Karpas-422 (cell line): ENCODE measurements around the gene CCSER2. TPM values are rescaled to one million over a fixed set of nuclear protein-coding genes. Genes with fewer than 3 reads are reported as not detected.

Experiments used
- DNase-seq: peaks from one replicate; pipeline ENCODE4 v3.0.0-alpha.2; 2015
- H2AFZ ChIP-seq: fragments of 200-600 bp; sonication (generic); 2 replicates; pipeline ENCODE4 v1.6.1; 2014; ENCODE audit warnings: antibody characterized with exemption, low read length, mixed read lengths
- H3K27ac ChIP-seq: fragments of 200-600 bp; sonication (generic); 2 replicates; pipeline ENCODE4 v1.5.1; 2014; ENCODE audit warnings: mild to moderate bottlenecking, low read length, moderate library complexity
- H3K27me3 ChIP-seq: fragments of 200-600 bp; sonication (generic); 2 replicates; pipeline ENCODE4 v1.6.1; 2014; ENCODE audit warnings: low read length, mixed read lengths
- H3K36me3 ChIP-seq: fragments of 200-600 bp; sonication (generic); 2 replicates; pipeline ENCODE4 v1.6.1; 2014; ENCODE audit warnings: low read length, mixed read lengths; ENCODE audit not compliant: insufficient read depth
- H3K4me1 ChIP-seq: fragments of 200-600 bp; sonication (generic); 2 replicates; pipeline ENCODE4 v1.6.1; 2014; ENCODE audit warnings: mild to moderate bottlenecking, low read length, mixed read lengths
- H3K4me2 ChIP-seq: fragments of 200-600 bp; sonication (generic); 2 replicates; pipeline ENCODE4 v1.6.1; 2014; ENCODE audit warnings: low read length, low read depth, mild to moderate bottlenecking; ENCODE audit not compliant: poor library complexity, severe bottlenecking
- H3K4me3 ChIP-seq: fragments of 200-600 bp; sonication (generic); 2 replicates; pipeline ENCODE4 v1.5.1; 2014; ENCODE audit warnings: mild to moderate bottlenecking, antibody characterized with exemption, low read length, mixed read lengths
- H3K79me2 ChIP-seq: fragments of 200-600 bp; sonication (generic); 2 replicates; pipeline ENCODE4 v1.6.1; 2014; ENCODE audit warnings: mild to moderate bottlenecking, low read length, mixed read lengths
- H3K9ac ChIP-seq: fragments of 200-600 bp; sonication (generic); 2 replicates; pipeline ENCODE4 v1.6.0; 2014; ENCODE audit warnings: low read length
- H3K9me2 ChIP-seq: fragments of 200-600 bp; sonication (generic), shearing (Covaris generic); replicated peaks from 2 replicates; pipeline ENCODE4 v1.6.0; 2014; ENCODE audit warnings: mild to moderate bottlenecking, low read length, moderate library complexity; ENCODE audit not compliant: insufficient read depth
- H3K9me3 ChIP-seq: fragments of 300-700, 200-600 bp; sonication (generic); 2 replicates; pipeline ENCODE4 v1.6.1; 2014; ENCODE audit warnings: low read length, mixed read lengths
- H4K20me1 ChIP-seq: fragments of 200-600 bp; sonication (generic); 2 replicates; pipeline ENCODE4 v1.6.1; 2014; ENCODE audit warnings: mild to moderate bottlenecking, antibody characterized with exemption, low read length, low read depth; ENCODE audit not compliant: insufficient read depth
- total RNA-seq: library from RNA; depleted of rRNA; stranded (reverse); fragments of >200 nt; shearing (Covaris generic); gene quantifications from 2 replicates; pipeline ENCODE4 v1.2.3, GENCODE V29; 2014; ENCODE audit warnings: low replicate concordance

The CCSER2 gene
- total RNA-seq, 1 experiment from 2014 or later: 12.4 TPM

DNA sequence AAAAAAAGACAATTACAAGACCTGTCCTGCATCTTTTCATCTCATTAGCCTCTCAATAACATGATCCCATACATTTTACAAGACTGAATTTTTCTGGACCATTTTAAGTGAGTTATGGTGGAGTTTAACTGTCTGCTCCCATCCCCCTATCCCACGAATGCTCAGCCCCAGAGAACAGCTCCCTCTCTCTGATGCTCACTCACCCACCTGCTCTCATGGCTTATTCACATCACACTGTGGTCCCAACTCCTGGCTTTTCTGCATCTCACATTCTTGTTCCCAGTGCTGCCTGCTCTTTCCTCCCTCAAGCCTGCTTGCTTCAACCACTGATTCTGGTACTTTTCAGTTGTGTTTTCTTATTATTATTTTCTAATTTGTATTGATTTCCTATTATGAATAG is 20.4 kb upstream of the CCSER2 start:
- H4K20me1 ChIP-seq: no peaks in the 10 kb centered on the region

DNA sequence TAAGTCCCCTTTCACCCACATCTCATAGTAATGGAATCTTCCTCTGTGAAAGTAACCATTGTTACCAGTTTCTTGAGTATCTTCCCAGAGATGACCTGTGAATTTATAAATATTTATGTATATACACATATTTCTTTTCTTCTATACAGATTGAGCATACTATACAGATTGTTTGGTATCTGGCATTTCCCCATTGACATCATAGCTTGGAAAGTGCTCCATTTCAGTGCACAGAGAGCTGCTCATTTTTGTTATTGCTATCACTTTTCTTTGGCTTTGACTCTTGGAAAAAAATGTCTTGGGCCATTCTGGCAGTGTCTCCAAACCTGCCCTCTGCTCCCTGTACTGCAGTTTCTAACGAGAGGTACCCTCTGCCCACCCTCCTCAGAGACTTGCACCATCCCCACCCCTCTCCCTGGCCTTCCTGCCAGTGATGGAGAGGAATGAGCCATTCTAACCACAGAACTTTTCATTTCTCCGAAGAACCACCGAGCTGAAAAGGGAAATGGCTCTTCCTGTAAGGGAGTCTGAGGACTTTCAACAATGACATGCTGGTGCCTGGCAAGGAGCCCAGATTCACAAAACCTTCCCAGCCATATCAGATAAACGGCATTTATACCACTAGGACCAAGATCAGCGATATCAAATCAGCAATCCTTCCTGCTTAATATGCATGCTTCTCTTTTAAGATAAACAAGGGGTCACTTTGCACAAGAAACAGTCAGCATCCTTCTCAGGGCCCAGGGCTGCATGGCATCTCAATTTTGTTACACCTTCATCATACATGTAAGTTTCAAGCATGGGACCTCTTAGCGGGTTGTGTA is 19.7 kb upstream of the CCSER2 start:
- Histone ChIP-seq H3K9me3 (no peaks in the 10 kb centered on the region), H3K27ac (no peak overlapping the region), H3K4me3 (no peak overlapping the region), H4K20me1 (no peaks in the 10 kb centered on the region), H3K9me2 (no peaks in the 10 kb centered on the region), H3K36me3 (no peaks in the 10 kb centered on the region), H3K27me3 (no peaks in the 10 kb centered on the region), H3K4me2 (no peak overlapping the region), H3K4me1 (no peaks in the 10 kb centered on the region), H3K9ac (no peak overlapping the region), H2AFZ (no peak overlapping the region), H3K79me2 (no peaks in the 10 kb centered on the region)
- DNase-seq: no peak

More for the DNA sequence above, 20.4 kb upstream of the CCSER2 start:
- H3K4me1 ChIP-seq: no peaks in the 10 kb centered on the region
- H3K36me3 ChIP-seq: no peaks in the 10 kb centered on the region
- no peak overlapping the region for H2AFZ ChIP-seq
- H3K9me3 ChIP-seq: no peaks in the 10 kb centered on the region
- DNase-seq: no peak
- no peaks in the 10 kb centered on the region for H3K9me2 ChIP-seq
- no peaks in the 10 kb centered on the region for H3K79me2 ChIP-seq
- no peak overlapping the region for H3K4me3 ChIP-seq
- no peaks in the 10 kb centered on the region for H3K27me3 ChIP-seq
- H3K27ac ChIP-seq: no peak overlapping the region
- H3K4me2 ChIP-seq: no peak overlapping the region
- no peak overlapping the region for H3K9ac ChIP-seq

DNA sequence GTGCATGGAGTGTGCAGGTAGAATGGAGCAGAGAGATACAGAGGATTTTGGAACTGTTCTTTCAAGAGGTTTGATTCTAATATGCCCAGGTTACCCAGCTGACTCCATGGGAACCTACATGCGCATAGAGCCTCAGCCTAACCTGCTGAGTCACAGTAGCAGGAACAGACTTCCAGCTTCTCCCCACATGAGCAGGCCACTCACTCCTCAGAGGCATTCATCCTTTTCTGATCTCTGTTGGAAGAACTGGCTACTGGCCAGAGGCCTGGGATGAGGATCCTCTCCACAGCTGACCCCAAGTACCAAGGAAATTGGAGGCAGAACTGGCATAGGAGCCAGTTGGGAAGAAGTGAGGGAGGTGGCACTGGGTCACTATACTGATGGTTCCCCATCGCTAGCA is 17.9 kb upstream of the CCSER2 start:
- Histone ChIP-seq H3K9ac (no peak overlapping the region), H3K36me3 (no peaks in the 10 kb centered on the region), H3K9me2 (no peaks in the 10 kb centered on the region), H3K4me3 (no peak overlapping the region), H3K4me1 (no peaks in the 10 kb centered on the region), H3K9me3 (no peaks in the 10 kb centered on the region), H3K27ac (no peak overlapping the region), H3K4me2 (no peak overlapping the region), H4K20me1 (no peaks in the 10 kb centered on the region), H2AFZ (no peak overlapping the region), H3K27me3 (no peaks in the 10 kb centered on the region), H3K79me2 (no peaks in the 10 kb centered on the region)
- DNase-seq: no peak

DNA sequence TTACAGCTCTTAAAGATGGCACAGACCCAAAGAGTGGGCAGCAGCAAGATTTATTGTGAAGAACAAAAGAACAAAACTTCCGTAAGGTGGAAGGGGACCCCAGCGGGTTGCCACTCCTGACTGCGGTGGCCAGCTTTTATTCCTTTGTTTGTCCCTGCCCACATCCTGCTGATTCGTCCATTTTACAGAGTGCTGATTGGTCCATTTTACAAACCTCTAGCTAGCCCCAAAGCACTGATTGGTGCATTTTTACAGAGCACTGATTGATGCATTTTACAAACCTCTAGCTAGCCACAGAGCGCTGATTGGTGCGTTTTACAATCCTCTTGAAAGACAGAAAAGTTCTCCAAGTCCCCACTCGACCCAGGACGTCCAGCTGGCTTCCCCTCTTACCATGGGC is 16.8 kb upstream of the CCSER2 start:
- no peaks in the 10 kb centered on the region for H3K9me2 ChIP-seq
- H3K27ac ChIP-seq: no peak overlapping the region
- DNase-seq: no peak

DNA sequence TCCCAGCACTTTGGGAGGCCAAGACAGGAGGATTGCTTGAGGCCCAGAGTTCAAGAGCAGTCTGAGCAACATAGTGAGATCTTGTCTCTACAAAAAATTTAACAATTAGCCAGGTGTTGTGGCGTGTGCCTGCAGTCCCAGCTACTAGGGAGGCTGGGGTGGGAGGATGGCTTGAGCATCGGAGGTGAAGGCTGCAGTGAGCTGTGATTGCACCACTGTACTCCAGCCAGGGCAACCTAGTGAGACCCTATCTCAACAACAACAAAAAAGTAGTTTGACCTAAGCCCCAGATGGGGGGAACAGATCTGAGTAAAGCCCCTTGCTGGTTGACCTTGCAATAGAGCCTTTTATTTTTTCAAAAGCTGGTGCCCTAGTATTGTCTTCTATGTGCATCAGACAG is 15.6 kb upstream of the CCSER2 start:
- Histone ChIP-seq H2AFZ (no peak overlapping the region), H3K27me3 (no peaks in the 10 kb centered on the region), H3K4me2 (no peak overlapping the region), H3K27ac (no peak overlapping the region), H3K4me1 (peaks cover 6% of the 10 kb centered on the region), H3K9ac (no peak overlapping the region), H3K36me3 (no peaks in the 10 kb centered on the region), H3K79me2 (no peaks in the 10 kb centered on the region), H3K9me2 (no peaks in the 10 kb centered on the region), H3K4me3 (no peak overlapping the region), H4K20me1 (no peaks in the 10 kb centered on the region), H3K9me3 (no peaks in the 10 kb centered on the region)
- DNase-seq: no peak

More for the DNA sequence above, 16.8 kb upstream of the CCSER2 start:
- Histone ChIP-seq H3K4me2 (no peak overlapping the region), H2AFZ (no peak overlapping the region), H3K4me1 (no peaks in the 10 kb centered on the region), H3K9ac (no peak overlapping the region), H3K9me3 (no peaks in the 10 kb centered on the region), H4K20me1 (no peaks in the 10 kb centered on the region), H3K36me3 (no peaks in the 10 kb centered on the region), H3K79me2 (no peaks in the 10 kb centered on the region), H3K27me3 (no peaks in the 10 kb centered on the region), H3K4me3 (no peak overlapping the region)

DNA sequence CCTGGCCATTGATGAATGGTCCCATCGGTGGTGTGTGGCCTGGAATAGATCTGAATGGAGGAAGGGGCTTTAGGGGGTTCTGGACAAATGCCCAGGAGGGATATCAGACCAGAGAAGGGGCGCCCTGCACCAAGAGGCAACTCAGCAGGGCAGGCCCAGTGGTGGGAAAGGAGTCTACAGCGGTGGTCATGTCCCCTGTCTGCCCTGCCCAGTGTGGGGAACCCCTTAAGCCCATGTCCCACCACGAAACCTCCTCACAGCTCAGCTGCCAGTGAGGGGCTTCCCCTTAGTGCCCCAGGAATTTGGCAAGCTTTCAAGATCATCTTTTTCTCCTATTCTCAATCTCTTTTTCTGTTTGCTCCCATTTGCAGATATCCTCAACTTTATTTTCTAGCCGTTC is 14.1 kb upstream of the CCSER2 start:
- peaks cover 6% of the 10 kb centered on the region for H3K4me1 ChIP-seq
- no peaks in the 10 kb centered on the region for H3K36me3 ChIP-seq
- no peak overlapping the region for H3K27ac ChIP-seq
- no peak for DNase-seq
- H3K9ac ChIP-seq: no peak overlapping the region
- H3K27me3 ChIP-seq: no peaks in the 10 kb centered on the region
- no peak overlapping the region for H3K4me2 ChIP-seq
- no peak overlapping the region for H3K4me3 ChIP-seq
- H3K9me3 ChIP-seq: no peaks in the 10 kb centered on the region
- no peaks in the 10 kb centered on the region for H3K79me2 ChIP-seq
- H3K9me2 ChIP-seq: no peaks in the 10 kb centered on the region
- H2AFZ ChIP-seq: no peak overlapping the region
- H4K20me1 ChIP-seq: no peaks in the 10 kb centered on the region

DNA sequence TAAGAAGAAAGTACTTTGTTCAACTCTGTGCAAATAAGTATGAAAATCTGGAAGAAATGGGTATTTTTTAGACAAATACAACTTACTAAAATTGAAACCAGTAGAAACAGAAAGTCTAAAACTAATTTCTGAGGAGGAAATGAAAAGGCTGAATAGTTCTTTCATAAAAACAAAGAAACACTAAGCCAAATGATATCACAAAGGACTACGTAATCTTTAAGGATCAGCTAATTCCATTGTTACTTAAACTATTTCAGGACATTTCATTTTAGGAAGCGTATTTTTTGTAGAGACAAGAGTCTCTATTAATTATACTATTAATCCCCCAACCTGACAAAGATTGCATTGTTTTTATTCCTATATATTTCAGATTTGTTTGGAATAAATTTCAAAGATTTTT is 11.2 kb upstream of the CCSER2 start:
- no peaks in the 10 kb centered on the region for H3K9me3 ChIP-seq
- peaks cover 6% of the 10 kb centered on the region for H3K4me1 ChIP-seq
- H2AFZ ChIP-seq: no peak overlapping the region
- H3K27ac ChIP-seq: no peak overlapping the region
- no peak overlapping the region for H3K4me3 ChIP-seq
- H3K79me2 ChIP-seq: no peaks in the 10 kb centered on the region
- H4K20me1 ChIP-seq: no peaks in the 10 kb centered on the region
- no peaks in the 10 kb centered on the region for H3K9me2 ChIP-seq
- no peaks in the 10 kb centered on the region for H3K27me3 ChIP-seq
- H3K4me2 ChIP-seq: no peak overlapping the region
- no peak overlapping the region for H3K9ac ChIP-seq
- DNase-seq: no peak
- H3K36me3 ChIP-seq: no peaks in the 10 kb centered on the region

DNA sequence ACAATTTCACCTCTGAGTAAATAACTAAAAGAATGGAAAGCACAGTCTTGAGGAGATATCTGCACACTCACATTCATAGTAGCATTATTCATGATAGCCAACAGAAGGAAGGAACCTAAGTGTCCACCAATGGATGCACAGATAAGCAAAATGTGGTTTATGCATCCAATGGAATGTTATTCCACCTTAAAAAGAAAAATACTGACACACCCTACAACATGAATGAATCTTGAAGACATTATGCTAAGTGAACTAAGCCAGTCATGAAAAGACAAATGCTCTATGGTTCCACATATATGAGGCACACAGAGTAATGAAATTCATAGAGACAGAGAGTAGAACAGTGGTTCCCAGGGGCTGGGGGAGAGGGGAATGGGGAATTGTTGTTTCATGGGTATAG is 6.5 kb upstream of the CCSER2 start:
- no peaks in the 10 kb centered on the region for H3K79me2 ChIP-seq
- H3K27me3 ChIP-seq: no peaks in the 10 kb centered on the region
- no peak overlapping the region for H3K4me2 ChIP-seq
- no peaks in the 10 kb centered on the region for H3K9me2 ChIP-seq
- no peak overlapping the region for H3K27ac ChIP-seq
- H4K20me1 ChIP-seq: no peaks in the 10 kb centered on the region
- H3K9ac ChIP-seq: no peak overlapping the region
- peaks cover 6% of the 10 kb centered on the region for H3K4me1 ChIP-seq
- no peak overlapping the region for H2AFZ ChIP-seq
- H3K4me3 ChIP-seq: no peak overlapping the region
- no peak for DNase-seq
- no peaks in the 10 kb centered on the region for H3K36me3 ChIP-seq
- H3K9me3 ChIP-seq: no peaks in the 10 kb centered on the region
